Esophagus squamous epithelium (tissue), 4 donors: Measurements from ENCODE around the gene SYNPO.

Source experiments
- POLR2A ChIP-seq, 4 donors: fragments of 450-650 bp; IDR thresholded peaks; one replicate each; pipeline ENCODE4 v1.6.1; 2017; ENCODE audit warnings: antibody characterized with exemption in 4 of 4, mild to moderate bottlenecking in 4 of 4, moderate library complexity in 3 of 4
- TF ChIP-seq, protein P1 (sequence below), 6 experiments: fragments of 450-650 bp in 4 of 6; fragments of 200-600 bp in 2 of 6; sonication (generic) in 2 of 6; IDR thresholded peaks; one replicate each; pipeline ENCODE4 v1.5.1; 2016 to 2019; ENCODE audit warnings: antibody characterized with exemption in 6 of 6, mild to moderate bottlenecking in 4 of 6, moderate library complexity in 4 of 6

DNA sequence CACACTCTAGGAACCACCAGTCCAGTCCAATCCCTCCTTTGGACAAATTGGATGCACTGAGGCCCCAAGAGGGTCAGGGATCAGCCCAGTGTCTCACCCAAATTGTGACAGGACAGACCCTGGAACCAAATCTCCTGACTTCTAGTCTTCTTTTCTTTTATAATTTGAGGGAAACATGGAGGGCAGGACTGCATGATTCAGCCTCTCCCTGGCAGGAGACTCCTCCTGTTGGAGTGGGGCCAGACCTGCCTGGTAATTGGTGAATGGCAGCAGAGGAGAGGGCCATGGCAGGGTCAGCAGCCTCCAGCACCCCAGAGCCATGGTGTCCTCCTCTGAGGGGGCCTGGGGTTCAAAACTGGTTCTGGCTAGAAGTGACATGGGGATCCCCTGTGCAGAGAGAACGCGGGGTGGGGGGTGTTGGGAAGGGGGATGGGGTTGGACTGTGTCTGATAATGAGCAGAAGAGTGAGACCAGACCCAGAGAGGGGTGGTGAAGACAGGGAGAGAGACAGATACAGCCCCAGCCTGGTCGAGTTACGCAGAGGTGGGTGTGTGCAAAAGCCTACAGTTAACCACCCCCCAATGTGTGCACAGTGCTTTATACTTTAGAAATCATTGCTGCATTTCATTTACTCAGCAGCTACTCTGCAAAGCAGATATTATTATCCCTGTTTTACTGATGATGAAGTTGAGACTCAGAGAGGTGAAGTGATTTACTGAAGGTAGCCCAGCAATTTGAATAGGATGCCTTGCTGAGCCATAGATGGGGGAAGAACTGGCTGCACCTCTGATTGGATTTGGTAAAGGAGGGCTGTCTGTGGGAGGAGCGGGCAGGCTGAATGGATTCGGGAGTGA, 3.8 kb upstream of the SYNPO start:
- TF ChIP-seq, protein P1, sequence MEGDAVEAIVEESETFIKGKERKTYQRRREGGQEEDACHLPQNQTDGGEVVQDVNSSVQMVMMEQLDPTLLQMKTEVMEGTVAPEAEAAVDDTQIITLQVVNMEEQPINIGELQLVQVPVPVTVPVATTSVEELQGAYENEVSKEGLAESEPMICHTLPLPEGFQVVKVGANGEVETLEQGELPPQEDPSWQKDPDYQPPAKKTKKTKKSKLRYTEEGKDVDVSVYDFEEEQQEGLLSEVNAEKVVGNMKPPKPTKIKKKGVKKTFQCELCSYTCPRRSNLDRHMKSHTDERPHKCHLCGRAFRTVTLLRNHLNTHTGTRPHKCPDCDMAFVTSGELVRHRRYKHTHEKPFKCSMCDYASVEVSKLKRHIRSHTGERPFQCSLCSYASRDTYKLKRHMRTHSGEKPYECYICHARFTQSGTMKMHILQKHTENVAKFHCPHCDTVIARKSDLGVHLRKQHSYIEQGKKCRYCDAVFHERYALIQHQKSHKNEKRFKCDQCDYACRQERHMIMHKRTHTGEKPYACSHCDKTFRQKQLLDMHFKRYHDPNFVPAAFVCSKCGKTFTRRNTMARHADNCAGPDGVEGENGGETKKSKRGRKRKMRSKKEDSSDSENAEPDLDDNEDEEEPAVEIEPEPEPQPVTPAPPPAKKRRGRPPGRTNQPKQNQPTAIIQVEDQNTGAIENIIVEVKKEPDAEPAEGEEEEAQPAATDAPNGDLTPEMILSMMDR (IDR thresholded peaks at IDR 0.05): no peak
- no peak for TF ChIP-seq POLR2A (IDR thresholded peaks at IDR 0.05)
